NOMO-1 treated with DMSO at 0.1 percent for 48 hours (cell line): ENCODE results near the gene LRRC25.
"Not testable (repeated sequence)": the region's sequence is repeated elsewhere in the genome, so short reads cannot be mapped to it uniquely, and the experiment has no call there.

ENCODE experiments used
- DNase-seq: peaks from one replicate; lab custom pipeline; 2025; ENCODE audit not compliant: unreplicated experiment; lab: John Stamatoyannopoulos, UW

The LRRC25 gene

GRCh38 chr19:18405754-18406153 lies 8.3 kb upstream of the LRRC25 start:
- DNase-seq, result not testable (repeated sequence)

DNA sequence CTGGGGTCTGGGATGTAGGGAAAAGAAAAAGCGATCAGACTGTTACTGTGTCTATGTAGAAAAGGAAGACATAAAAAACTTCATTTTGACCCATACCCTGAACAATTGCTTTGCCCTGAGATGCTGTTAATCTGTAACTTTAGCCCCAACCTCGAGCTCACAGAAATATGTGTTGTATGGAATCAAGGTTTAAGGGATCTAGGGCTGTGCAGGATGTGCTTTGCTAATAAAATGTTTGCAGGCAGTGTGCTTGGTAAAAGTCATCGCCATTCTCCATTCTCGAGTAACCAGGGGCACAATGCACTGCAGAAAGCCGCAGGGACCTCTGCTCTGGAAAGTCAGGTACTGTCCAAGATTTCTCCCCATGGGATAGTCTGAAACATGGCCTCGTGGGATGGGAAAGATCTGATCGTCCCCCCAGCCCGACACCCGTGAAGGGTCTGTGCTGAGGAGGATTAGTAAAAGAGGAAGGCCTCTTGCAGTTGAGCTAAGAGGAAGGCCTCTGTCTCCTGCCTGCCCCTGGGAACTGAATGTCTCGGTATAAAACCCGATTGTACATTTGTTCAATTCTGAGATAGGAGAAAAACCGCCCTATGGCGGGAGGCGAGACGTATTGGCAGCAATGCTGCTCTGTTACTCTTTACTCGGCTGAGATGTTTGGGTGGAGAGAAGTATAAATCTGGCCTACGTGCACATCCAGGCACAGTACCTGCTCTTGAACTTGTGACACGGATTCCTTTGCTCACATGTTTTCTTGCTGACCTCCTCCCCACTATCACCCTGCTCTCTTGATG lies 5.2 kb upstream of the LRRC25 start:
- not testable (repeated sequence) for DNase-seq

- DNase-seq, result peak; percentile 100
Observed at GRCh38 chr19:18401580-18402112, 4.2 kb upstream of the LRRC25 start.

DNA sequence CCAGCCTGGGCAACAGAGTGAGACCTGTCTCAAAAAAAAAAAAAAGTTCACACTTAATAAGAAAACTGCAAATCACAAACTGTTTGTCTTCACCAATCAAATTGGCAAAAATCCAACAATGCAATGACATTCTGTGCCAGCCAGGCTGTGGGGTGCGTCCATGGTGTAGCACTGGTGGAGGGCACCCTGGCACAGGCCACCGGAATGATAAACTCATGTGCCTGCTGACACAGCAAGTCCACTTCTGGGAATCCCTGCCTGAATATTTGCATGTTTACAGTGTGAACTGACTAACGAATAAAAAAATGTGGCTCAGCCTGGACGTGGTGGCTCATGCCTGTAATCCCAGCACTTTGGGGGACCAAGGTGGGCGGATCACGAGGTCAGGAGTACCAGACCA lies 1.6 kb upstream of the LRRC25 start:
- no peak for DNase-seq

DNA sequence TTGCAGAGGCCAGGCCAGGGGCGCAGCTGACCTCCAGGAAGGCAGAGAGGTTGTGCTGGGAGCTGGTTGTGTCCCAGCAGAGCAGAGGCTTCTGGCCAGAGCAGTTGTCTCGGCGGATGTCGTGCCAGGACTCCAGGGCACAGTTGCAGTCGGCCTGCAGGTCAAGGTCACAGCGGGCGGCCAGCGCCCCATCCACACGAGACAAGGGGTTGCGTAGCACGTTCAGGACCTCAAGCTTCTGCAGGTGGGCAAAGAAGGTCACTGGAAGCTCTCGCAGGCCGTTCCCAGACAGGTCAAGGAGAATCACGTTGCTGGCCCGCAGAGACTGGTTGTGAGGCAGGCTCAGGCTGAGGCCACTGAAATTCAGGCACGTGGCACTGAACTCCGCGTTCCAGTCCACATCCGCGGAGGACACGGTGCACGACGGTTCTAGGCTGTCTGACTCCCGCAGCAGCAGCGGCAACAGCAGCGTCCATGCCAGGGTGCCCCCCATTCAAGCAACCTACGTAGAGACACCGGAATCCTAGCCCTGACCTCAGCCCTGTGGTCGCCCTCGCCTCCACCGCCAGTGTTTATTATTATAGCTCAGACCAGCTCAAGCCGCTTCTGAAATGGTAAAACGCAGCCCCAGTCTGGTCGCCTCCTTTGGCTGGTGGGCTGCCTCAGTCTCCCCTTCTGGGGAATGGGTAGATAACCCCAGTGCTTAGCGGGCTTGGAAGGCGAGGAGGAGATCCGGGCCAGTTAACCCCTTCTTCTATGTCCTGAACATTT lies 766 bp downstream of the LRRC25 start:
- DNase-seq, result peak; percentile 26

GRCh38 chr19:18393836-18394235 lies 3.6 kb downstream of the LRRC25 start:
- DNase-seq, result peak; percentile 56

- DNase-seq, result no peak
Observed at GRCh38 chr19:18392926-18393325, 4.5 kb downstream of the LRRC25 start.

DNA sequence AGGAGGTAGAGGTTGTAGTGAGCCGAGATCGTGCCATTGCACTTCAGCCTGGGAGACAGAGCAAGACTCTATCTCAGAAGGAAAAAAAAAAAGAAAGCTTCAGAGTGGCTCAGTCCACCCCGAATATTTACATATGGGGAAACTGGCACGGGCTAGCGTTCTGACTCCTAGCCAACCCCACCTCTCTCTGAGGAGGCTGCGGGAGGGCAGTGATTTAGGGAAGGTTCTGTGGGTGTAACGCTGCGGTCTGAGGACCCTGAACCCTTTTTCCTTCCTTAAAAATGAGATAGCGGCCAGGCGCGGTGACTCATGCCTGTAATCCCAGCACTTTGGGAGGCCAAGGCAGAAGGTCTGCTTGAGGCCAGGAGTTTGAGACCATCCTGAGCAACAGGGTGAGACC lies 5.0 kb downstream of the LRRC25 start:
- DNase-seq, result peak; percentile 91

DNA sequence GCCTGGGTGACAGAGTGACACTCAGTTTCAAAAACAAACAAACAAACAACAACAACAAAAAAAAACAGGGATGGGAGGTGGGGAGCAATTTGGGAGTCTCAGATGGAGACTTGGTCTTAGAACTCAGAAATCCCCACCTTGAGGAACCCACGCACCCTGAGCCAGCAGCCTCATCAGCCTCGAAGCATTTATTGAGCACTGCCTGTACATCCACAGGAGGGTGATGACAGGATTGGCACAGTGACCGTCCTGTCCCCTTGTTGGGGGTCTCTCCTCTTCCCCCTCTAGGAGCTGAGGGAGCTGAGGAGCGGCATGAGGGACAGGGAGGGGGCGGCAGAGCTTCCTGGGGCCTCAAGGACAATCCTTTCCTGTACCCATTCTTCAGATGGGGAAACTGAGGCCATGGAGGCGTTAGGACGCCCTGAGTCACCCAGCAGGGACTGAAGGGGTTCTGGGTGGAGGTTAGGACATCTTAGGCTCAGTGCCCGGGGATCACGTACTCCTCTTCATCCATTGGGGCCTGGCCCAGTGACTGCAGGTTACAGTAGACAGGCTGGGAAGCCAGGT lies 5.8 kb downstream of the LRRC25 start:
- no peak for DNase-seq

DNA sequence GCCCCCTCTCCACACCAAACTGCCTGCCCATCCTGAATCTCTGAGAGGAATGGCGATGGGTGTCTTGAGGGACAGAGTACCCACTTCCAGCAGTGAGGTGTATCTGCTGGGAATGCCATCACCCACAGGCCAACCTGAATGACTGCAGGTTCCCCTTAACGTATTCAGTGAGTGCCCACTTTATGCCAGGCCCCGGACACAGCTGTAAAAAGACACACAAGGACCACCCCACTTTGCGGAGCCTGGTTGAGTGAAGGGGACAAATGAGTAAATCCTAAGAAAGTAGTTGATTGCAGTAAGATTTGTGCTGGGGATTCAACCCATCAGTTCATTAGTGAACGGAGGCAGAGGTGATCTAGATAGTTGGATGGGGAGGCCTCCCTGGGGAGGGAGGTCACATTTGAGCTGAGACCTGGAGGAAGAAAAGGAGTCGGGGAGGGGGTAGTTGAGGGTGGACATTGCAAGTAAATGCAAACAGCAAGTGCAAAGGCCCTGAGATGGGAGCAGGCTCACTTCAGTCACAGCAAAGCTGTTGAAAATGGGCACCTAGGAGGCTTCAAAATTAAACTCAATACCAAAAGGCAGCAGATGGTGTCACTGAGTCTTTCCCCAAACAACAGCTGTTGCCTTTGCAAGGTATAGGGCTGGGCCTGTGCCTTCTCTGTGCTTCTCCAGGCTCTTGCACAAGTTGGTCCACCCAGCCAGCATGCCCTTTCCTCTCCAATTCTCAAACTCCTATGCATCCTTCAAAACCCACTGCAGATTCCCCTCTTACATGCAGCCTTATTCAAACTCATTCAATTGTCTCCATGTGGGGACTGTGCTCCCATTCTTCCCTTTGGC lies 7.1 kb downstream of the LRRC25 start:
- DNase-seq, result no peak

DNA sequence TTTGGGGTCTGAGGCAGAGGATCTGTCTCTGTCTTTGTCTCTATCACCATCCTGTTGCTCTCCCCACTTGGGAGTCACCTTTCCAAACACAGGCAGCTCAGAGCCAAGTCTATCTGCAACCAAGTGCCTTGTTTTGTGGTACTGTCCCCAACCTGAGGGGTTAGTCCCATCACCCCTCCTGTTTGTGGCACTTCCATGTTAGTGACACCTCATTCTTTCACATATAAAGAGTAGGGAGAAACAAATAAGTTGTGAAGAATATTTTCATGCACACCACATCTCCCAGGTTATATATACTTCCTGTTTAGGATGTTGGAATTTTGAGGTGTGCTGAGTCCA lies 7.7 kb downstream of the LRRC25 start:
- DNase-seq, result no peak

DNA sequence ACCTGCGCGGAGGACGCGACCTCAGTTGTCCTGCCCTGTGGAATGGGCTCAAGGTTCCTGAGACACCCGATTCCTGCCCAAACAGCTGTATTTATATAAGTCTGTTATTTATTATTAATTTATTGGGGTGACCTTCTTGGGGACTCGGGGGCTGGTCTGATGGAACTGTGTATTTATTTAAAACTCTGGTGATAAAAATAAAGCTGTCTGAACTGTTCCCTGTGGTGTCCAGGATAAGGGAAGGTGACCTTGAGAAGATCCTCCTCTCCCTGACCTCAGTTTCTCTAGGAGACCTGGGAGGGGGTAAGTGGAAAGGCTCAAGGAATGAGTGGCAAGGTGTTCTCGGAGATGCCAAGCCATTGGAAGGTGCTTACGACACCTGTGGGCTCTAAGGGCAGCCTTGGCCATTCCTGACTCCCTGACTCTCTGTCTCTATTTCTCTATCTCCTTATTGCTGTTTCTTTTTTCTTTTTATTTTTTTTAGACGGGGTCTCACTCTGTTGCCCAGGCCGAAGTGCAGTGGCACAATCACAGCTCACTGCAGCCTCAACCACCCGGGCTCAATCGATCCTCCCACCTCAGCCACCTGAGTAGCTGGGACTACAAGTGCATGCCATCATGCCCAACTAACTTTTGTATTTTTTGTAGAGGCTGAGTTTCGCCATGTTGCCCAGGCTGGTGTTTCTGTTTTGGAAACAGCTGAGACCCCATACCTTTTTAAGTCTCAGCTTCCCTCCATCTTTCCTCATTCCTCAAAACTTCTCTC lies 8.3 kb downstream of the LRRC25 start:
- DNase-seq, result no peak

GRCh38 chr19:18388100-18388959 lies 9.1 kb downstream of the LRRC25 start:
- DNase-seq, result peak; percentile 70

- no peak for DNase-seq
Observed at GRCh38 chr19:18386543-18387271, 10.7 kb downstream of the LRRC25 start.

GRCh38 chr19:18385675-18386542 lies 11.5 kb downstream of the LRRC25 start, which contains the start of gene GDF15:
GDF15 (plus strand) TSS chr19:18386158; CDS start chr19:18386190, 32 bp downstream.
- no peak for DNase-seq

DNA sequence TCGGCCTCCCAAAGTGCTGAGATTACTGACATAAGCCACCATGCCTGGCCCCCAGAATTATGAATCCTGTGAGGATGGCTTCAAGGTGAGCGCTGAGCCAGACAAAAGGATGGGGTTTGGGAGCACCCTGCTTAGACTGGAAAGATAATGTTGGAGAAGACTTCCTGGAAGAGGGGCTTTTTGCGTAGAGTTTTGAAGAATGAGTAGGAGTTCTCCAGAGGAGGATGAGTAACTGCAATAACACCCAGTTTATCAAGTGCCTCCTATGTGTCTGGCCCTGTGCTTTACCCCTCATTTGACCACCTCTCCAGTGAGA lies 12.1 kb downstream of the LRRC25 start:
- DNase-seq, result no peak

- DNase-seq, result no peak
Observed at GRCh38 chr19:18384775-18385174, 12.6 kb downstream of the LRRC25 start.

DNA sequence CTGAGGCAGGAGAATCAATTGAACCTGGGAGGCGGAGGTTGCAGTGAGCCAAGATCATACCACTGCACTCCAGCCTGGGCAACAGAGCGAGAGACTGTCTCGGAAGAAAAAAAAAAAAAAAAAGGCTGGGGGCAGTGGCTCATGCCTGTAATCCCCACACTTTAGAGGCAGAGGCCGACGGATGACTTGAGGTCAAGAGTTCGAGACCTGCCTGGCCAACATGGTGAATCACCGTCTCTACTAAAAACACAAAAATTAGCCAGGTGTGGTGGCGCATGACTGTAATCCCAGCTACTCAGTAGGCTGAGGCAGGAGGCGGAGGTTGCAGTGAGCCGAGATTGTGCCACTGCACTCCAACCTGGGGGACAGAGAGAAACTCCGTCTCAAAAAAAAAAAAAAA lies 13.8 kb downstream of the LRRC25 start:
- not testable (repeated sequence) for DNase-seq
